Activated CD8-positive, alpha-beta T cell treated with anti-CD3 and anti-CD28 coated beads for 36 hours (primary cell): Measurements from ENCODE around the gene EOLA1. TPM values are rescaled to one million over a fixed set of nuclear protein-coding genes. Genes with fewer than 3 reads are reported as not detected.
"Not testable (repeated sequence)": the region's sequence is repeated elsewhere in the genome, so short reads cannot be mapped to it uniquely, and the experiment has no call there.

Source experiments
- ATAC-seq: fragments of 200-7000 bp; cut with Tn5 transposase; one replicate; pipeline ENCODE4 v1.10.0; 2021; ENCODE audit warnings: mild to moderate bottlenecking, moderate library complexity
- CTCF ChIA-PET: fragments of 350-600 bp; sonication (Branson Sonifier 250); formaldehyde crosslinking; loops from one replicate; lab custom pipeline; 2021; ENCODE audit warnings: antibody characterized with exemption; lab: Charles Lee
- POLR2A ChIA-PET: fragments of 350-600 bp; sonication (Branson Sonifier 250); formaldehyde crosslinking; loops from one replicate; lab custom pipeline; 2021; ENCODE audit warnings: antibody characterized with exemption; lab: Charles Lee
- DNase-seq: peaks from one replicate; pipeline ENCODE4 v3.0.0-alpha.2; 2020
- H3K27ac Mint-ChIP-seq: one replicate; pipeline ENCODE4 v1.8.0; 2021; ENCODE audit warnings: mild to moderate bottlenecking, mixed read lengths
- H3K27me3 Mint-ChIP-seq: one replicate; pipeline ENCODE4 v1.8.0; 2021; ENCODE audit warnings: mixed read lengths
- H3K36me3 Mint-ChIP-seq: one replicate; pipeline ENCODE4 v1.8.0; 2021; ENCODE audit warnings: low read depth, mixed read lengths
- H3K4me1 Mint-ChIP-seq: one replicate; pipeline ENCODE4 v1.8.0; 2021; ENCODE audit warnings: low read depth, mixed read lengths
- H3K4me3 Mint-ChIP-seq: one replicate; pipeline ENCODE4 v1.8.0; 2021; ENCODE audit warnings: mild to moderate bottlenecking, moderate library complexity, mixed read lengths
- H3K9me3 Mint-ChIP-seq: one replicate; pipeline ENCODE4 v1.8.0; 2021; ENCODE audit warnings: mixed read lengths
- CTCF ChIP-seq: fragments of 200-600 bp; IDR thresholded peaks from one replicate; pipeline ENCODE4 v1.8.0; 2022; ENCODE audit warnings: antibody characterized with exemption, mild to moderate bottlenecking
- intact Hi-C: fragments of 100-400 bp; cut with micrococcal nuclease; formaldehyde crosslinking; loops from one replicate; pipeline ENCODE4 v1.10.0; 2022
- total RNA-seq, 2 experiments: library from RNA; stranded (reverse); gene quantifications; one replicate each; pipeline ENCODE4 v1.2.3, GENCODE V29; 2021

EOLA1 gene
- total RNA-seq, 2 experiments from 2014 or later = 60.3 to 60.7 TPM

GRCh38 chrX:149515954-149516602 lies 24.7 kb upstream of the EOLA1 start:
- intact Hi-C loops = no loop called here
- Mint-ChIP-seq H3K36me3 (no peaks in the 10 kb centered on the region), H3K27ac (peak overlapping the region; percentile 14), H3K4me1 (peaks cover 65% of the 10 kb centered on the region), H3K4me3 (no peak overlapping the region), H3K9me3 (no peaks in the 10 kb centered on the region), H3K27me3 (no peaks in the 10 kb centered on the region)
- ATAC-seq = no peak
- DNase-seq = no peak
- ChIA-PET POLR2A (no interaction called here), CTCF (no interaction called here)
- no peak for TF ChIP-seq CTCF

- Mint-ChIP-seq H3K9me3 (no peaks in the 10 kb centered on the region), H3K27ac (peak overlapping the region; percentile 22), H3K4me3 (no peak overlapping the region), H3K27me3 (no peaks in the 10 kb centered on the region), H3K4me1 (peaks cover 70% of the 10 kb centered on the region), H3K36me3 (no peaks in the 10 kb centered on the region)
- DNase-seq = no peak
- no peak for ATAC-seq
- TF ChIP-seq CTCF = no peak
- CTCF ChIA-PET = no interaction called here
- POLR2A ChIA-PET = no interaction called here
- intact Hi-C loops = no loop called here
Observed at GRCh38 chrX:149516604-149517003, 24.2 kb upstream of the EOLA1 start.

GRCh38 chrX:149517308-149517707 lies 23.5 kb upstream of the EOLA1 start:
- Mint-ChIP-seq H3K4me3 (no peak overlapping the region), H3K4me1 (peaks cover 73% of the 10 kb centered on the region), H3K27ac (no peak overlapping the region), H3K9me3 (no peaks in the 10 kb centered on the region), H3K27me3 (no peaks in the 10 kb centered on the region), H3K36me3 (no peaks in the 10 kb centered on the region)
- intact Hi-C loops = no loop called here
- no peak for TF ChIP-seq CTCF
- ATAC-seq (no peak), DNase-seq (no peak)
- POLR2A ChIA-PET = no interaction called here
- CTCF ChIA-PET = no interaction called here

- Mint-ChIP-seq H3K4me1 (peaks cover 76% of the 10 kb centered on the region), H3K4me3 (no peak overlapping the region), H3K36me3 (no peaks in the 10 kb centered on the region), H3K27me3 (no peaks in the 10 kb centered on the region), H3K27ac (no peak overlapping the region), H3K9me3 (no peaks in the 10 kb centered on the region)
- CTCF ChIA-PET = interaction anchor here (0.8 kb wide), 1 partner anchor 8 kb away, joined by 3 read pairs; no protein-coding TSS in a partner anchor
- POLR2A ChIA-PET = interaction anchor here (0.6 kb wide), 2 partner anchors 18 to 1601 kb away, joined by 3 read pairs; no protein-coding TSS in a partner anchor
- DNase-seq (no peak), ATAC-seq (no peak)
- intact Hi-C loops = no loop called here
- TF ChIP-seq CTCF = no peak
Observed at GRCh38 chrX:149518236-149518635, 22.6 kb upstream of the EOLA1 start.

GRCh38 chrX:149520636-149521277 lies 20.1 kb upstream of the EOLA1 start:
- H3K4me3 Mint-ChIP-seq = peak overlapping the region; percentile 2
- CTCF ChIA-PET = interaction anchor here (2.1 to 4.5 kb wide), 2 partner anchors 8 to 19 kb away, joined by 6 to 34 read pairs; partner anchors contain the start of gene EOLA1
- intact Hi-C loops, H3K27me3 Mint-ChIP-seq, H3K9me3 Mint-ChIP-seq, H3K36me3 Mint-ChIP-seq, ATAC-seq, POLR2A ChIA-PET, DNase-seq: not testable (repeated sequence)
- peaks cover 58% of the 10 kb centered on the region for H3K4me1 Mint-ChIP-seq
- H3K27ac Mint-ChIP-seq = peak overlapping the region; percentile 18
